Transverse colon (tissue), 4 donors: ENCODE results near the gene CTR9. TPM values are rescaled to one million over a fixed set of nuclear protein-coding genes. Genes with fewer than 3 reads are reported as not detected.

Experiments
- DNase-seq: peaks from one replicate; pipeline ENCODE4 v3.0.0-alpha.2; 2019
- H3K27ac ChIP-seq, 4 donors: fragments of 200-600 bp; sonication (generic); 2 replicates each; pipeline ENCODE4 v1.5.1; 2016 to 2018; ENCODE audit warnings: inconsistent platforms in 4 of 4
- H3K27me3 ChIP-seq: fragments of 200-600 bp; sonication (generic); 2 replicates; pipeline ENCODE4 v1.5.1; 2017; ENCODE audit warnings: inconsistent platforms
- H3K36me3 ChIP-seq, 4 donors: fragments of 200-600 bp; sonication (generic); 2 replicates each; pipeline ENCODE4 v1.5.1; 2017 to 2019; ENCODE audit warnings: inconsistent platforms in 4 of 4
- H3K4me1 ChIP-seq, 4 donors: fragments of 200-600 bp; sonication (generic); 2 replicates each; pipeline ENCODE4 v1.5.1; 2017 to 2020; ENCODE audit warnings: inconsistent platforms in 4 of 4
- H3K4me3 ChIP-seq, 4 donors: fragments of 200-600 bp; sonication (generic); 1 replicate in 1 of 4; 2 replicates in 3 of 4; pipeline versions ENCODE4 v1.5.1 to v1.6.1; 2017 to 2019; ENCODE audit warnings: inconsistent platforms in 4 of 4
- H3K9me3 ChIP-seq, 2 donors: fragments of 200-600 bp; sonication (generic); 2 replicates each; pipeline ENCODE4 v1.5.1; 2017 to 2019; ENCODE audit warnings: inconsistent platforms in 2 of 2
- EP300 ChIP-seq: sonication (generic); formaldehyde crosslinking; IDR thresholded peaks from one replicate; pipeline ENCODE4 v1.6.1; 2017; ENCODE audit warnings: antibody characterized with exemption, low read depth
- POLR2A ChIP-seq: fragments of 450-650 bp; IDR thresholded peaks from one replicate; pipeline ENCODE4 v1.6.1; 2016; ENCODE audit warnings: antibody characterized with exemption, mild to moderate bottlenecking, moderate library complexity
- POLR2AphosphoS5 ChIP-seq, 3 donors: sonication (generic); formaldehyde crosslinking; IDR thresholded peaks; one replicate each; pipeline ENCODE4 v1.6.1; 2016; ENCODE audit warnings: antibody characterized with exemption in 3 of 3
- WGBS, 2 donors: methylation state at CpG; one replicate each; pipeline ENCODE4 v1.1.5; 2018; ENCODE audit warnings: low coverage in 1 of 2; 5-methylcytosine and 5-hydroxymethylcytosine counted together
- in situ Hi-C, 4 donors: fragments of 200-750 bp; cut with MboI; loops; one replicate each; pipeline versions ENCODE4 v1.15.0 to v1.15.1; 2017; ENCODE audit warnings: low sequenced_read_pairs in 3 of 4, low pct_ligation_motif_present in 1 of 4, low pct_unique_long_range_greater_than_20kb in 1 of 4
- intact Hi-C: fragments of 100-400 bp; cut with DNase I; formaldehyde crosslinking; loops from one replicate; pipeline ENCODE4 v1.15.1; 2023; ENCODE audit warnings: low total_unique reads
- total RNA-seq, 4 donors: library from RNA; depleted of rRNA; stranded (reverse); fragments of >200 nt; gene quantifications; one replicate each; pipeline ENCODE4 v1.1.0, GENCODE V29; 2016
- TF ChIP-seq, protein P1 (sequence below), 5 experiments: fragments of 200-600 bp in 3 of 5; fragments of 450-650 bp in 2 of 5; sonication (generic) in 3 of 5; IDR thresholded peaks; 1 replicate in 2 of 5; 2 replicates in 3 of 5; pipeline ENCODE4 v1.5.1; 2016 to 2017; ENCODE audit warnings: antibody characterized with exemption in 5 of 5, inconsistent platforms in 3 of 5, mild to moderate bottlenecking in 2 of 5, moderate library complexity in 1 of 5

CTR9 gene
- total RNA-seq, 4 donors from 2014 or later, result 21.3 to 41.2 (median 25.5) TPM

- in situ Hi-C loops, result loop anchor here in 1 of 4 donors (10.0 kb wide), 1 partner anchor 47 kb away; the partner anchor contains the start of gene ZBED5
- no peaks in the 10 kb centered on the region for H3K27me3 ChIP-seq
- WGBS, 2 donors, result 0% methylated on average over 33 of the region's 36 CpGs; no CpG with 5 or more reads in 1 of the 2 donors
- DNase-seq, result no peak
- H3K4me3 ChIP-seq, result peak overlapping the region; percentile 84 to 95 (median 91)
- H3K4me1 ChIP-seq, result peaks cover 27 to 43% (median 31%) of the 10 kb centered on the region in 4 donors
- intact Hi-C loops, result loop anchor here (2.0 kb wide), 2 partner anchors 49 to 123 kb away; no protein-coding TSS in a partner anchor
- TF ChIP-seq, protein P1, sequence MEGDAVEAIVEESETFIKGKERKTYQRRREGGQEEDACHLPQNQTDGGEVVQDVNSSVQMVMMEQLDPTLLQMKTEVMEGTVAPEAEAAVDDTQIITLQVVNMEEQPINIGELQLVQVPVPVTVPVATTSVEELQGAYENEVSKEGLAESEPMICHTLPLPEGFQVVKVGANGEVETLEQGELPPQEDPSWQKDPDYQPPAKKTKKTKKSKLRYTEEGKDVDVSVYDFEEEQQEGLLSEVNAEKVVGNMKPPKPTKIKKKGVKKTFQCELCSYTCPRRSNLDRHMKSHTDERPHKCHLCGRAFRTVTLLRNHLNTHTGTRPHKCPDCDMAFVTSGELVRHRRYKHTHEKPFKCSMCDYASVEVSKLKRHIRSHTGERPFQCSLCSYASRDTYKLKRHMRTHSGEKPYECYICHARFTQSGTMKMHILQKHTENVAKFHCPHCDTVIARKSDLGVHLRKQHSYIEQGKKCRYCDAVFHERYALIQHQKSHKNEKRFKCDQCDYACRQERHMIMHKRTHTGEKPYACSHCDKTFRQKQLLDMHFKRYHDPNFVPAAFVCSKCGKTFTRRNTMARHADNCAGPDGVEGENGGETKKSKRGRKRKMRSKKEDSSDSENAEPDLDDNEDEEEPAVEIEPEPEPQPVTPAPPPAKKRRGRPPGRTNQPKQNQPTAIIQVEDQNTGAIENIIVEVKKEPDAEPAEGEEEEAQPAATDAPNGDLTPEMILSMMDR (IDR thresholded peaks at IDR 0.05), result peak in 1 of 5 experiments; percentile 16
- no peak for TF ChIP-seq POLR2AphosphoS5 (IDR thresholded peaks at IDR 0.05)
- H3K9me3 ChIP-seq, result no peaks in the 10 kb centered on the region
- peak overlapping the region; percentile 96 to 100 (median 98) for H3K27ac ChIP-seq
- H3K36me3 ChIP-seq, result peaks cover 0 to 34% (median 19%) of the 10 kb centered on the region in 4 donors
Measured at GRCh38 chr11:10808235-10808552, 57.1 kb downstream of the CTR9 start.

- no peaks in the 10 kb centered on the region for H3K27me3 ChIP-seq
- H3K36me3 ChIP-seq, result peaks cover 0 to 29% (median 15%) of the 10 kb centered on the region in 4 donors
- H3K4me3 ChIP-seq, result peak within 1 kb of the TSS; percentile 84 to 95 (median 91)
- peak within 1 kb of the TSS; percentile 96 to 100 (median 98) for H3K27ac ChIP-seq
- H3K9me3 ChIP-seq, result no peaks in the 10 kb centered on the region
- intact Hi-C loops (loop anchor here (2.0 kb wide), 2 partner anchors 48 to 122 kb away; no protein-coding TSS in a partner anchor), in situ Hi-C loops (loop anchor here in 1 of 4 donors (10.0 kb wide), 1 partner anchor 46 kb away; the partner anchor contains the start of gene ZBED5)
- H3K4me1 ChIP-seq, result peaks cover 27 to 42% (median 31%) of the 10 kb centered on the region in 4 donors
- WGBS, 2 donors, result 0 to 1% methylated on average over 8 to 53 of the region's 65 CpGs
- peak; percentile 99 for DNase-seq
- peak; percentile 100 for TF ChIP-seq POLR2A
- peak; percentile 99 to 100 (median 100) for TF ChIP-seq POLR2AphosphoS5 (IDR thresholded peaks at IDR 0.05)
- TF ChIP-seq, protein P1 (IDR thresholded peaks at IDR 0.05), result peak in 1 of 5 experiments; percentile 11
- TF ChIP-seq EP300, result no peak
Measured at GRCh38 chr11:10808553-10809372, 57.7 kb downstream of the CTR9 start, which contains the start of gene EIF4G2. Gene EIF4G2, minus strand, starts transcription at chr11:10808926.

GRCh38 chr11:10809373-10810160 lies 58.5 kb downstream of the CTR9 start:
- intact Hi-C loops (loop anchor here (2.0 kb wide), 2 partner anchors 47 to 121 kb away; no protein-coding TSS in a partner anchor), in situ Hi-C loops (loop anchor here in 1 of 4 donors (10.0 kb wide), 1 partner anchor 45 kb away; the partner anchor contains the start of gene ZBED5)
- H3K27me3 ChIP-seq, result no peaks in the 10 kb centered on the region
- H3K4me1 ChIP-seq, result peaks cover 27 to 34% (median 31%) of the 10 kb centered on the region in 4 donors
- H3K27ac ChIP-seq, result peak overlapping the region; percentile 96 to 100 (median 98)
- H3K4me3 ChIP-seq, result peak overlapping the region; percentile 39 to 95 (median 72)
- peak; percentile 46 for DNase-seq
- WGBS, 2 donors, result 2 to 5% methylated on average over 11 to 29 of the region's 29 CpGs
- H3K36me3 ChIP-seq, result peaks cover 0 to 21% (median 10%) of the 10 kb centered on the region in 4 donors
- TF ChIP-seq, protein P1 (IDR thresholded peaks at IDR 0.05), result no peak
- TF ChIP-seq EP300, result no peak
- no peak for TF ChIP-seq POLR2A
- no peak for TF ChIP-seq POLR2AphosphoS5 (IDR thresholded peaks at IDR 0.05)
- H3K9me3 ChIP-seq, result no peaks in the 10 kb centered on the region

DNA sequence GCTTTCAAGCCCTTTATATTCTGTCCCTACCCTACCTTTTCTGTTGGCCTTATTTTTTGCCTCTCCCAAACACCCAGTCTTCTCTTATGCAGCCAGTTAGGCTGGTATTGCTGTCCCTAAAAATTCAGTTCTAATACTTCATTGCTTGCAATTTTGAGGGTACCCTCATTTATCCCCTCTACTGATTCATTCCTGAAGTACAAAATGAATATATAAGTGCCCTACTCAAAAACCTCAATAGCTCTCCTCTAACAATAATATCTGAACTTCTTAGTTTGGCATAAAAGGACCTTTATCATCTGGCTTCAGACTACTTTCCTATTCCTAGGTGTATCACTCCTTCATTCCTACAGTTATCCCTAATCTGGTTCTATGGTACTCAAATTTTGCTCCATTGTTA lies 62.9 kb downstream of the CTR9 start:
- Histone ChIP-seq H3K4me1 (peaks cover 0 to 8% (median 7%) of the 10 kb centered on the region in 4 donors), H3K4me3 (no peak overlapping the region), H3K9me3 (no peaks in the 10 kb centered on the region), H3K27me3 (no peaks in the 10 kb centered on the region), H3K36me3 (no peaks in the 10 kb centered on the region), H3K27ac (no peak overlapping the region)
- intact Hi-C loops, result no loop called here
- TF ChIP-seq POLR2A, result no peak
- no peak for TF ChIP-seq EP300
- TF ChIP-seq POLR2AphosphoS5 (IDR thresholded peaks at IDR 0.05), result no peak
- TF ChIP-seq, protein P1 (IDR thresholded peaks at IDR 0.05), result no peak
- DNase-seq, result no peak
- in situ Hi-C loops, result no loop called here
